OCI-LY7 (cell line): Measurements from ENCODE around the gene SLC66A2. TPM values are rescaled to one million over a fixed set of nuclear protein-coding genes. Genes with fewer than 3 reads are reported as not detected.

ENCODE experiments used
- BruUV-seq: library from RNA; stranded (reverse); fragments of 400-500 nt; replicated peaks from 2 replicates; lab custom pipeline; 2021; lab: Mats Ljungman, UMichigan
- CTCF ChIA-PET: fragments of 300-600 bp; sonication (Branson Sonifier 250); formaldehyde crosslinking; loops from one replicate; lab custom pipeline; 2022; ENCODE audit warnings: antibody characterized with exemption; ENCODE audit not compliant: unreplicated experiment; lab: Charles Lee
- POLR2A ChIA-PET: fragments of 300-600 bp; sonication (Branson Sonifier 250); formaldehyde crosslinking; loops from one replicate; lab custom pipeline; 2022; ENCODE audit warnings: antibody characterized with exemption; lab: Charles Lee
- DNase-seq: peaks from one replicate; pipeline ENCODE4 v3.0.0-alpha.2; 2015; ENCODE audit warnings: low spot score
- H2AFZ ChIP-seq: fragments of 200-600 bp; sonication (generic), shearing (Covaris generic); 2 replicates; pipeline ENCODE4 v1.6.1; 2014; ENCODE audit warnings: mild to moderate bottlenecking, antibody characterized with exemption, low read length, moderate library complexity
- H3K27ac ChIP-seq: fragments of 200-600 bp; sonication (generic); 2 replicates; pipeline ENCODE4 v1.5.1; 2014; ENCODE audit warnings: mixed run types, low read depth, mild to moderate bottlenecking, moderate library complexity, low read length, inconsistent platforms; ENCODE audit not compliant: poor library complexity, severe bottlenecking
- H3K36me3 ChIP-seq: fragments of 200-600 bp; sonication (generic); 2 replicates; pipeline ENCODE4 v1.6.1; 2014; ENCODE audit warnings: mild to moderate bottlenecking, antibody characterized with exemption, low read length, moderate library complexity, mixed read lengths; ENCODE audit not compliant: insufficient read depth
- H3K4me1 ChIP-seq: fragments of 200-600 bp; sonication (generic); 2 replicates; pipeline ENCODE4 v1.5.1; 2014; ENCODE audit warnings: mild to moderate bottlenecking, low read length; ENCODE audit not compliant: insufficient read depth, poor library complexity, severe bottlenecking
- H3K4me2 ChIP-seq: fragments of 200-600 bp; sonication (generic); 2 replicates; pipeline ENCODE4 v1.6.1; 2014; ENCODE audit warnings: mild to moderate bottlenecking, low read length
- H3K4me3 ChIP-seq: fragments of 200-600 bp; sonication (generic); 2 replicates; pipeline ENCODE4 v1.5.1; 2014; ENCODE audit warnings: mild to moderate bottlenecking, low read depth, low read length; ENCODE audit not compliant: poor library complexity, severe bottlenecking
- H3K79me2 ChIP-seq: fragments of 200-600 bp; sonication (generic); 2 replicates; pipeline ENCODE4 v1.6.1; 2016; ENCODE audit warnings: low read depth, mild to moderate bottlenecking, low read length, moderate library complexity, mixed read lengths; ENCODE audit not compliant: insufficient read depth
- H3K9me2 ChIP-seq: fragments of 200-600 bp; sonication (generic); 2 replicates; pipeline ENCODE4 v1.6.1; 2016; ENCODE audit warnings: mild to moderate bottlenecking, low read length, mixed read lengths; ENCODE audit not compliant: insufficient read depth
- H3K9me3 ChIP-seq: fragments of 200-600 bp; sonication (generic); 2 replicates; pipeline ENCODE4 v1.6.1; 2014; ENCODE audit warnings: mild to moderate bottlenecking, mixed run types, low read length, mixed read lengths
- H4K20me1 ChIP-seq: fragments of 200-600 bp; sonication (generic); 2 replicates; pipeline ENCODE4 v1.6.1; 2014; ENCODE audit warnings: mild to moderate bottlenecking, antibody characterized with exemption, low read length, moderate library complexity, mixed read lengths; ENCODE audit not compliant: insufficient read depth
- EZH2phosphoT487 ChIP-seq: fragments of 200-600 bp; sonication (generic); IDR thresholded peaks from 2 replicates; pipeline ENCODE4 v1.6.1; 2018; ENCODE audit warnings: low read depth, borderline replicate concordance, mild to moderate bottlenecking, mixed run types, antibody characterized with exemption, low read length, moderate library complexity, mixed read lengths
- intact Hi-C: fragments of 100-400 bp; cut with micrococcal nuclease; formaldehyde crosslinking; loops from one replicate; pipeline ENCODE4 v1.10.0; 2022; ENCODE audit not compliant: unreplicated experiment
- total RNA-seq, 2 experiments: library from RNA; depleted of rRNA in 1 of 2; stranded (reverse); fragments of >200 nt in 1 of 2; shearing (Covaris generic) in 1 of 2; gene quantifications; 2 replicates each; pipeline ENCODE4 v1.2.3, GENCODE V29; 2014 to 2022
- TF ChIP-seq, protein P1 (sequence below): fragments of 200-600 bp; sonication (generic); conservative IDR thresholded peaks from 2 replicates; pipeline ENCODE4 v1.5.1; 2014; ENCODE audit warnings: mild to moderate bottlenecking, antibody characterized with exemption, low read length, moderate library complexity, mixed read lengths

Gene SLC66A2
- total RNA-seq, 2 experiments from 2014 or later: 14.5 to 17.9 TPM

DNA sequence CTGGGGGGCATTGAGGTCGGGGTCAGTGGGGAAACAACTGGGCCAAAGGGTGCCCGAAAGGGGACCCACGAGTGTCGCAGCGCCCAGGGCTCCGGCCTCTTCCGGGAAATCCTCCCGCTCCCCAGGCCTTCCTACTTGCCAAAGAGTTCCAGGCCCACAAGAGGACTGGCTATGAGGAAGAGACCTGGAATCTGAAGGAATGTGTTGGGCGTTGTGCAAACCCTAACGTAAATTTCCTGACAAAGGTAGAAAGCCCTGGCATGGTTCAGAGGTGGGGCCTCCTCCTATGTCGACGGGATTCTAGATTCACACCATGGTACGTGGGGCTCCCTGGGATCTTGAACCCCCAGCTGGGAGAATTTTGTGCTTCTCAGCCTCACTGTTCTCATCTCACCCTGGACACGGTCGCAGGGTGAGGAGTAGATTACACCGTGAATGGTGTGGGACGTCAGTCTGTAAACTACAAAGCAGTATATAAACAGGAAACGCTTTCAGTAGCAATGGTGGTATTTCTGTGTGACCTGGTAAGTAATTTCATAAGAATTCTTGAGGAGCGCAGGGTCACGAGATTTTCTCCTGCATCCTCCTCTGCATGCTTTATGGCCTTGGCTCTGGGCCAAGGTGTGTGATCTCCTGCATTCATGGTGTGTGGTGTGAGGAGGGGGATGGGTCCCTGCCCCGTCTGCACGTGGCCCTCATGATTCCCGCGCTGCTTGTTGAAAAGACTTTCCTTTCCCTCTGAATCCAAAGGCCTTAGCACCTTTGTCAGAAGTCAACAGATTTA is 13.9 kb upstream of the SLC66A2 start:
- POLR2A ChIA-PET: no interaction called here
- intact Hi-C loops: no loop called here
- no peak for DNase-seq

DNA sequence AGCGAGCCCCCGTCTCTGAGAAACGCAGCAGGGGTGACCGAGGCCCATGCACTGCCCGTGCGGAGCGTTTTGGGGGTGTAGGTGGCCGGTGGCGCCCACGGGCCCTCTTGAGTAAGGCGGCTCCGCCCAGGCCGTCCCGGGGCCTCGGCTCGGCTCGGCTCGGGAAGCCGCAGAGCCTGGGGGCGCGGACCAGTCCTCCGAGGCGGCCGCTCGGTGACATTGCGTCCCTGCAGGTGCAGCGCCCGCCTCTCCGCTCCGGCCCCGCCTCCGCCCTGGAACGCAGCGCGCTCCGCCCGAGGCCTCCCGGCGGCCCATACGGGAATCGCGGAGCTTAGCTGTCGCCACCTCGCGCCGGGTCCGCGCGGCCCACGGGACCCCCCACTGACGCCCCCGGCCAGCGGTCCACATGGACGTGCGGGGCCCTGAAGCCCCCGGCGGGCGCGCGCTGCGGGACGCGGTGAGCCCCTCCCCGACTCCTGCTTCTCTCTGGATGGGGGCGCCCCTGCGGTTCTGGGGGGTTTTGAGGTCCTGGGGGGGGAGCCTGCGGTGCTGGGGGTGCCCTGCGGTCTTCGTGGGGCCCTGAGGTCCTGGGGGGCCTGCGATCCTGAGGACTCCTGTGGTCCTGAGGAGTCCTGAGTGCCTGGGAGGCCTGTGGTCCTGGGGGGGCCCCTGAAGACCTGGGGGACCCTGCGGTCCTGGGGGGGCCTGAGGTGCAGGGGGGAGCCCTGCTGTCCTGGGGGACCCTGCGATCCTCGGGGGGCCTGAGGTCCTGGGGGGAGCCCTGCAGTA is 13.1 kb upstream of the SLC66A2 start, which contains the start of gene HSBP1L1:
Gene HSBP1L1, plus strand, starts transcription at position 314 of the 789 bp plus-strand sequence. Its CDS starts 93 bp downstream, at position 407.
- BruUV-seq: no TSS peak
- H3K27ac ChIP-seq: no peak within 1 kb of the TSS
- POLR2A ChIA-PET: no interaction called here
- no peak within 1 kb of the TSS for H2AFZ ChIP-seq
- TF ChIP-seq, protein P1, sequence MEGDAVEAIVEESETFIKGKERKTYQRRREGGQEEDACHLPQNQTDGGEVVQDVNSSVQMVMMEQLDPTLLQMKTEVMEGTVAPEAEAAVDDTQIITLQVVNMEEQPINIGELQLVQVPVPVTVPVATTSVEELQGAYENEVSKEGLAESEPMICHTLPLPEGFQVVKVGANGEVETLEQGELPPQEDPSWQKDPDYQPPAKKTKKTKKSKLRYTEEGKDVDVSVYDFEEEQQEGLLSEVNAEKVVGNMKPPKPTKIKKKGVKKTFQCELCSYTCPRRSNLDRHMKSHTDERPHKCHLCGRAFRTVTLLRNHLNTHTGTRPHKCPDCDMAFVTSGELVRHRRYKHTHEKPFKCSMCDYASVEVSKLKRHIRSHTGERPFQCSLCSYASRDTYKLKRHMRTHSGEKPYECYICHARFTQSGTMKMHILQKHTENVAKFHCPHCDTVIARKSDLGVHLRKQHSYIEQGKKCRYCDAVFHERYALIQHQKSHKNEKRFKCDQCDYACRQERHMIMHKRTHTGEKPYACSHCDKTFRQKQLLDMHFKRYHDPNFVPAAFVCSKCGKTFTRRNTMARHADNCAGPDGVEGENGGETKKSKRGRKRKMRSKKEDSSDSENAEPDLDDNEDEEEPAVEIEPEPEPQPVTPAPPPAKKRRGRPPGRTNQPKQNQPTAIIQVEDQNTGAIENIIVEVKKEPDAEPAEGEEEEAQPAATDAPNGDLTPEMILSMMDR: 0 out of 2 replicates have a peak, but pooled peaks have one; percentile 21
- TF ChIP-seq EZH2phosphoT487: no peak
- peak; percentile 38 for DNase-seq
- intact Hi-C loops: no loop called here
- peaks cover 27% of the 10 kb centered on the region for H3K4me1 ChIP-seq
- H3K9me3 ChIP-seq: no peaks in the 10 kb centered on the region
- no peaks in the 10 kb centered on the region for H4K20me1 ChIP-seq
- CTCF ChIA-PET: no interaction called here
- no peaks in the 10 kb centered on the region for H3K79me2 ChIP-seq
- H3K4me2 ChIP-seq: peak within 1 kb of the TSS; percentile 55
- H3K36me3 ChIP-seq: no peaks in the 10 kb centered on the region
- no peaks in the 10 kb centered on the region for H3K9me2 ChIP-seq
- peak within 1 kb of the TSS; percentile 43 for H3K4me3 ChIP-seq

More for the DNA sequence above, 13.9 kb upstream of the SLC66A2 start:
- peak overlapping the region; percentile 55 for H3K4me2 ChIP-seq
- no peak overlapping the region for H2AFZ ChIP-seq
- no peak overlapping the region for H3K27ac ChIP-seq
- H3K36me3 ChIP-seq: no peaks in the 10 kb centered on the region
- no peaks in the 10 kb centered on the region for H3K9me2 ChIP-seq
- TF ChIP-seq EZH2phosphoT487: no peak
- TF ChIP-seq, protein P1: no peak
- no peaks in the 10 kb centered on the region for H4K20me1 ChIP-seq
- H3K79me2 ChIP-seq: no peaks in the 10 kb centered on the region
- no peaks in the 10 kb centered on the region for H3K9me3 ChIP-seq
- H3K4me1 ChIP-seq: peaks cover 20% of the 10 kb centered on the region
- H3K4me3 ChIP-seq: no peak overlapping the region
- CTCF ChIA-PET: no interaction called here
- BruUV-seq: no TSS peak
